NCI-H2107 treated with DMSO at 0.1 percent for 48 hours (cell line): Measurements from ENCODE around the gene DGCR8.

Experiments used
- DNase-seq: peaks from one replicate; lab custom pipeline; 2025; ENCODE audit not compliant: unreplicated experiment; lab: John Stamatoyannopoulos, UW

DGCR8 gene

GRCh38 chr22:20052309-20053259 lies 27.5 kb upstream of the DGCR8 start:
- DNase-seq = no peak

GRCh38 chr22:20053407-20054033 lies 26.5 kb upstream of the DGCR8 start:
- DNase-seq = no peak

GRCh38 chr22:20054034-20054427 lies 26.0 kb upstream of the DGCR8 start:
- DNase-seq = no peak

DNA sequence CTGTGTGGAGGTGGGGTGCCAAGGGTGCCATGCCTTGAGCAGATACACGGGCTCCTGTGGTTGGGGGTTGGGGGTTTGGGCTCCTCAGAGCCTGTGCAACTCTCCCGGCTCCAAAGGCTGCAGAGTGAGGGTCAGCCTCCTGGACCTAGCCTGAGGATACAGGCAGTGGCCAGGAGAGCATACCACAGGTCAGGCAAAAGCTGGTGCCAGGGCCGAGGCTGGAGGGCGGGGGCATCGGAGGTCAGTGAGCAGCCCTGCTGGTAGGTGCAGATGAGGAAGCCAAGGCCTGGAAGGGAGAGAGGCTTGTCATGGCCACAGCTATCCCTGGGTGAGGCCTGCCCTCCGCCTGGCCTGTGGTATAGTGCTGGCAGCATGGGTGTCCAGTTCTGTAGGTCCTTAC lies 25.6 kb upstream of the DGCR8 start:
- DNase-seq = no peak

- DNase-seq = no peak
Observed at GRCh38 chr22:20055144-20055543, 24.9 kb upstream of the DGCR8 start.

GRCh38 chr22:20055654-20056053 lies 24.4 kb upstream of the DGCR8 start:
- no peak for DNase-seq

DNA sequence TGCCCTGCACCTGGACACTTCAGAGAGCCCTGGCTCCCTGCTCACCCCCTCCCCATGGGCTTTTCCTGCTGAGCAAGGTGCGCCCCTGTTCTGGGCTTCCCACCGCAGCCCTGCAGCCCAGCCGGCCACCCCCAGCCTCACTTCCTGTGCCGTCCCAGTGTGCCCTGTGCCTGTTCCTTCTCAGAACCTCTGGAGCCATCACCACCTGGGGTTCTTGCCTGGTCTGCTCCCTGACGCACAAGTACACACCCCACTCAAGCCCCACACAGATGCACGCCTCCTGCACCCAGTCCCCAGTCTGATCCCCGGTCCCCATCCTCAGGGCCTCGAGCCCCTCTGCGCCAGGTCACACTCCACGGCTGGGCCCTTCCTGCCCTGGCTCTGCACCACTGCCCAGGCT lies 23.9 kb upstream of the DGCR8 start:
- DNase-seq = no peak

DNA sequence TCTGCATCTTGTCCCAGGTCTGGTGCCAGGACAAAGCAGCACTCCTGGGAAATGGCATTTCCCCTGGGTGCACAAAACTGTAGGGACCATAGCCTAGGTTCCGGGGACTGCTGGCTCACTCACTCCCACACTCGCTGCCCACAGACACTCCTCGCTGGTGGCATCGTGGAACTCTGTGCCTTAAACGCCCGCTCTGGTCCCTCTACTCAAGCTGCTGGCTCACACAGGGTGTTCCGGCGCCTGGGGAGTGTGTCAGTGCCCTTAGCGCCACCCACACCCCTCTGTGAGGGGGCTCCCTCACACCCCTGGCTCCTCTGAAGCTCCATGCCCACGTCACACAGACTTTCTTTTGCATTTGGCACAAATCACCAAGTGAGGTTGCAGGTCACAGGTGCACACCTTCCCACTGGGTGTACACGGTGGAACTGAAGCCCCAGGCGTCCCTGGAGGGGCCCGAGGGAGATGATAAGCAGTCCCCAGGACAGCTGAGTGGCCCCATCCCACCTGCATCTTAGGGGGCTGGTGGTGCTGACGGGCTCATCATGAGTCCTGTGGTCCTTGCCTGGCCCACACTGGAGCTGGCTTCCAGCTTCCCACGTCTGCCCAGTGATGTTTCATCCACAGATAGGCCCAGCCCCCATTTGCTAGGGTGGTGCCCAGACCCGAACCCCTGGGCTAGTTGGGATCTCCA lies 23.2 kb upstream of the DGCR8 start:
- DNase-seq = no peak

- DNase-seq = no peak
Observed at GRCh38 chr22:20057596-20058268, 22.3 kb upstream of the DGCR8 start.

GRCh38 chr22:20058989-20059770 lies 20.9 kb upstream of the DGCR8 start:
- no peak for DNase-seq

DNA sequence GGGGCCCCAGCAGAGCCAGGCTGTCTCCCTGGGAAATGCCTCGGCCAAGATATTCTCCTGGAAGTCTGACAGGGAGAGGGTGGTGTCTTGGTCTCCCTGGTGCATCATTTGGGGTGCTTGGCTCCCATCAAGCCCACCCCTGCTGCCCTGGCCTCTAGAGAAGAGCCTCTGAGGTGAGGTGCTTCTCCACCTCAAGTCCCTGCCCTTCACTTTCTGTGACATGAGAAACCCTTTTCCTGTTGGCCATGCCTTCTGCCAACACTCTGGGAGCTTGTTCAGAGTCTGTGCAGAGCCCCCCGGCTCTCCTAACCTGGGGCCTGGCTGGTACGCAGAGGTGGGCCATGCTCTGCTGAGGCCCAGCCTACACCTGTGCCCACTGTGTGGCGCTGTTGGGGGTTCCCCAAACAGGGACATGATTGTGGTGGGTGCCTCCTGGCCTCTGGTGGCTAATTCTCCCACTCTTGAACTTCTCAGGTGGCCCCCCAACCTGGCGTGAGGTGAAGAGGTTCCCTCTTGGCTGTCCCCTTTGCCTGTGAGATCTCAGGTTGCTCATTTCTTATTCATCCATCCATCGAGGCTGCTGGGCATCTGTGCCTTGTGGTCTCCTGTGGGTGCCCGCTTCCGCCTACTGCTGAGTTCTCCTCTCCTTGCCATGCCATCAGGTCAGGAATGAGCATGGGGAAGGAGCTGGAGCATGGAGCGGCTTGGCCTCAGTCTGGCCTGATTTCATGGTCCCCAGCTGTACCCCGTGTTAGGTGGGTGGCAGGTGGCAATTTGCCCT lies 19.2 kb upstream of the DGCR8 start:
- no peak for DNase-seq

DNA sequence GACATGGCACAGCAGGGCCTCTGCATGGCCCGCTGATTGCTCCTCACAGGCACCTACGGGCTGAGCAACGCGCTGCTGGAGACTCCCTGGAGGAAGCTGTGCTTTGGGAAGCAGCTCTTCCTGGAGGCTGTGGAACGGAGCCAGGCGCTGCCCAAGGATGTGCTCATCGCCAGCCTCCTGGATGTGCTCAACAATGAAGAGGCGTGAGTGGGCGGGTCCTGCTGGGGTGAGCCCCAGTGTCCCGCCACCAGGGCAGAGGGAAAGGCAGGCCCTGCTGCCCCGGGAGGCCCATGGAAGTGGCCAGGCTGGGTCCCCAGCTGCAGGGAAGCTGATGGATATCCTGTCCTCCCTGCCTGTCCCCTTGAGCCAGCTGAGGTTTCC lies 18.6 kb upstream of the DGCR8 start:
- no peak for DNase-seq

- no peak for DNase-seq
Observed at GRCh38 chr22:20062043-20062765, 17.8 kb upstream of the DGCR8 start.

DNA sequence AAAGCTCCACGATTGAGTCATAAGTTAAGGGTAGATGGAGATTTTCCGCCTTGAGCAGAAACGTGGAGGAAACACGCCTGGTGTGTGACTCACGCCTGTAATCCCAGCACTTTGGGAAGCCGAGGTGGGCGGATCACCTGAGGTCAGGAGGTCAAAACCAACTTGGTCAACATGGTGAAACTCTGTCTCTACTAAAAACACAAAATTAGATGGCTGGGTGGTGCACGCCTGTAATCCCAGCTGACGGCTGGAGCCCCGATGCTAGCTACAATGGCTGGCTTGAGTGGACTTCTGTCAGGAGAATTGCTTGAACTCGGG lies 17.3 kb upstream of the DGCR8 start:
- DNase-seq = no peak

DNA sequence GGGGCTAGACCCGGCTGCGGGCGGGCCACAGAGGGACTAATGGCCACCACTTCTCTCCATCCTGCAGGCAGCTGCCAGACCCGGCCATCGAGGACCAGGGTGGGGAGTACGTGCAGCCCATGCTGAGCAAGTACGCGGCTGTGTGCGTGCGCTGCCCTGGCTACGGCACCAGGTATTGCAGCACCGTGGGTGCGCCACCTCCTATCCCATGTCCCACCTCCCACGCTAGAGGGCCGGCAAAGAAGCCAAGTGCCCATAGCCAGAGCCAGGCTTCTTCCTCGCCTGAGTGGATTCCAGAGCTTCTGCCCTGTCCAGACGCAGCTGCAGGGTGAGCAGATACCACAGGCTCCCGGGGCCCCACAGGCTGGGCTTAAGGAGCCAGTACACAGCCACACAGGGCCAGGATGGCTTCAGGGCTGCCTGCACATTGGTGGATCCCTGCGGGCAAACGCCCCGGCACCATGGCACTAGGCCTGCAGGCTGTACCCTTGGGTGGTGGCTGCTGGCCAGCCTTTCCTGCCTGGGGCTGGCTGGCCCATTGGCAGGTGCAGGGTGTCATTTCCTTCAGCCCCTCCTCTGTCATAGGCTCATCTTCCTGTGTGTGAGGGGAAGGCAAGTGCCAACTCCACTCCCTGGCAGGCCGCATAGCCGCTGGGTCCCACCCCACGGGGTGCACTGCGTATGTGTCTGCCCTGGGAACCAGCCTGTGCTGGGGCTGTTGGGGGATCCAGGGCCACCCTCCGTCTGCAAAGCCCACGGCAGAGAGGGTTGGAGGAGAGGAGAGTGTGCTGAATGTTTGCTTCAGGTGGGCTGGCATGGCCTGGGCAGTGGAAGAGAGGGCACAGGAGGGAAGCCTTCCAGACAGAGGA lies 16.5 kb upstream of the DGCR8 start:
- no peak for DNase-seq

DNA sequence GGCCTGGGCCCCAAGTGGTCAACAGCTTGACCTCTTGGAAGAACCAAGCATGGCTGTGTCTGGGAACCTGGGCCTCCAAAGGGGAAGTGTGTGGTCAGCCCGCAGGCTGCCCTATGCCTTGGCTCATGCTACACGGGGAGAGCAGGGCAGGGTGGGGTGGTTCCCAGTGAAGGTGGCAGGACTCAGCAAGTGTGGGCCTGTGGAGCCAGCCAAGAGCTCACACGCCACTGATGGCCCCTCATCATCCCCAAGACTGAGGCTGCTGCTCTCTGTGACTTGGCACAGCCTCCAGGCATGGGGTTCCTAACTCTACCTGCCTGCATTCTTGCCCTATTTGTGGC lies 15.9 kb upstream of the DGCR8 start:
- DNase-seq = no peak

DNA sequence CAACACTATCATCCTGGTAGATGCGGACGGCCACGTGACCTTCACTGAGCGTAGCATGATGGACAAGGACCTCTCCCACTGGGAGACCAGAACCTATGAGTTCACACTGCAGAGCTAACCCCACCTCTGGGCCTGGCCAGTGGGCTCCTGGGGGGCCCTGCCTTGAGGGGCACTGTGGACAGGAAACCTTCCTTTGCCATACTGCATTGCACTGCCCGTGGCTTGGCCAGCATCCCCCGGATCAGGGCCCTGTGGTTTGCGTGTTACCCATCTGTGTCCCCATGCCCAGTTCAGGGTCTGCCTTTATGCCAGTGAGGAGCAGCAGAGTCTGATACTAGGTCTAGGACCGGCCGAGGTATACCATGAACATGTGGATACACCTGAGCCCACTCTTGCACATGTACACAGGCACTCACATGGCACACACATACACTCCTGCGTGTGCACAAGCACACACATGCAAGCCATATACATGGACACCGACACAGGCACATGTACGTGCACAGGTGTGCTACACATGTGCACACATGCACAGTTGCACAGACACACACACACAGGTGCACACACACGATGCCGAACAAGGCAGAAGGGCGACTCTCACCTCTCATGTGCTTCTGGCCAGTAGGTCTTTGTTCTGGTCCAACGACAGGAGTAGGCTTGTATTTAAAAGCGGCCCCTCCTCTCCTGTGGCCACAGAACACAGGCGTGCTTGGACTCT lies 15.3 kb upstream of the DGCR8 start:
- no peak for DNase-seq
